Fibroblast of the aortic adventitia (primary cell): Measurements from ENCODE around the gene CNTN1. TPM values are rescaled to one million over a fixed set of nuclear protein-coding genes. Genes with fewer than 3 reads are reported as not detected.

Source experiments
- DNase-seq: peaks from one replicate; pipeline ENCODE4 v3.0.0-alpha.2; 2010; ENCODE audit warnings: low read depth
- H3K4me3 ChIP-seq: 2 replicates; pipeline ENCODE4 v1.5.1; 2011; ENCODE audit warnings: low read depth, mild to moderate bottlenecking, control low read depth, low read length, moderate library complexity
- total RNA-seq: library from RNA; depleted of rRNA; stranded (reverse); fragments of >200 nt; gene quantifications from 2 replicates; pipeline ENCODE4 v1.2.3, GENCODE V29; 2012; ENCODE audit warnings: low replicate concordance
- TF ChIP-seq, protein P1 (sequence below): IDR thresholded peaks from 2 replicates; pipeline ENCODE4 v1.5.1; 2011; ENCODE audit warnings: mild to moderate bottlenecking, low read length, control low read depth, inconsistent platforms; ENCODE audit not compliant: insufficient read depth

The CNTN1 gene
- total RNA-seq, 1 donor: 0.27 TPM

- TF ChIP-seq, protein P1, sequence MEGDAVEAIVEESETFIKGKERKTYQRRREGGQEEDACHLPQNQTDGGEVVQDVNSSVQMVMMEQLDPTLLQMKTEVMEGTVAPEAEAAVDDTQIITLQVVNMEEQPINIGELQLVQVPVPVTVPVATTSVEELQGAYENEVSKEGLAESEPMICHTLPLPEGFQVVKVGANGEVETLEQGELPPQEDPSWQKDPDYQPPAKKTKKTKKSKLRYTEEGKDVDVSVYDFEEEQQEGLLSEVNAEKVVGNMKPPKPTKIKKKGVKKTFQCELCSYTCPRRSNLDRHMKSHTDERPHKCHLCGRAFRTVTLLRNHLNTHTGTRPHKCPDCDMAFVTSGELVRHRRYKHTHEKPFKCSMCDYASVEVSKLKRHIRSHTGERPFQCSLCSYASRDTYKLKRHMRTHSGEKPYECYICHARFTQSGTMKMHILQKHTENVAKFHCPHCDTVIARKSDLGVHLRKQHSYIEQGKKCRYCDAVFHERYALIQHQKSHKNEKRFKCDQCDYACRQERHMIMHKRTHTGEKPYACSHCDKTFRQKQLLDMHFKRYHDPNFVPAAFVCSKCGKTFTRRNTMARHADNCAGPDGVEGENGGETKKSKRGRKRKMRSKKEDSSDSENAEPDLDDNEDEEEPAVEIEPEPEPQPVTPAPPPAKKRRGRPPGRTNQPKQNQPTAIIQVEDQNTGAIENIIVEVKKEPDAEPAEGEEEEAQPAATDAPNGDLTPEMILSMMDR: no peak
- H3K4me3 ChIP-seq: peak overlapping the region; percentile 47
- DNase-seq: no peak
These were observed 547 bp downstream of the CNTN1 start for GRCh38 chr12:40692765-40693206.

- DNase-seq: no peak
- no peak overlapping the region for H3K4me3 ChIP-seq
- TF ChIP-seq, protein P1: no peak
These were observed 1.1 kb downstream of the CNTN1 start for GRCh38 chr12:40693207-40693821.

GRCh38 chr12:40697566-40698259, 5.5 kb downstream of the CNTN1 start:
- no peak for DNase-seq
- TF ChIP-seq, protein P1: no peak

GRCh38 chr12:40701756-40702155, 9.5 kb downstream of the CNTN1 start:
- no peak for DNase-seq
- no peak overlapping the region for H3K4me3 ChIP-seq
- TF ChIP-seq, protein P1: no peak

More at GRCh38 chr12:40697566-40698259, 5.5 kb downstream of the CNTN1 start:
- no peak overlapping the region for H3K4me3 ChIP-seq

DNA sequence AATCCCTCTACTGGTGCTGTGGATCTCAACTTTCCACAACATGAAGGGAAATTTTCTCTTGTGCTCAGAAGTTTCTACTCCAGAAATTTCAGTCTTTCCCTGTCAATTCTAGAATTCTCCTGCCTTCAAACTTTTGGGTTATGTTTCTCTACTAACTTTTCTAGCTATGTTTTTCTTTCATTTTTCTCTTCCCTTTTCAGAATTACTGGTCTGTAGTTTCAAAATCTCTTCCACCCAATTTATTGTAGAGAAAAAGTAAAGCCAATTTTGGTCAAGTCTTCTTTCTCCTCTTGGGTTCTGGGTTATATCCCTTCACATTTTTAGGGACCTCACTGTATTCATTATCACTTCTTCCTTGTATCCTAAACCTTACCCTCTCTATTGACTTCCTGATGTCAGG, 18.9 kb downstream of the CNTN1 start:
- H3K4me3 ChIP-seq: no peak overlapping the region
- TF ChIP-seq, protein P1: no peak

DNA sequence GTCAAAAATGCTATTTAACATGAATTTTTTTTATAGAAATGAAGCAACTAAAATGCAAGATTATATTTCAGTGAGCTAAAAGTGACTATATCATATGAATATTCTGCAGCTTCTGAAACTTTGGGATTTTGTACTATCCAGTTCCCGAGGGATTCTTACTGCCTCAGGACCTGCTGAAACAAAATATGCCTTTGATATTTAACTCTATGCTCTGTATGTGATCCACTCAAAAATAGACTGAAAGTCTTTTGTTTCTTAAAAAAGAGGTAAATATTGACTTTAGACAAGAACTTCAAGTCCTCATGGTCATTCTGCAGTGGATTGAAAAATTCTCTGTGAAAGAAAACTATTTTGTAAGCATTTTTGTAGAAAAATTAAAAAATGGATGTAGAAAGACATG, 22.4 kb downstream of the CNTN1 start:
- TF ChIP-seq, protein P1: no peak
- no peak for DNase-seq
- no peak overlapping the region for H3K4me3 ChIP-seq

More for the DNA sequence above, 18.9 kb downstream of the CNTN1 start:
- DNase-seq: no peak

- TF ChIP-seq, protein P1: no peak
- H3K4me3 ChIP-seq: no peak overlapping the region
- DNase-seq: no peak
These were observed 23.8 kb downstream of the CNTN1 start for GRCh38 chr12:40716037-40716436.
